ENCODE measurements around the gene RFPL3.

The RFPL3 gene

GRCh38 chr22:32364210-32364609, 6.5 kb downstream of the RFPL3 start (continued):
- no peak for TF ChIP-seq ZNF148 (tag by site-specific recombination; IDR thresholded peaks at IDR 0.05; ENCODE audit: borderline replicate concordance)
- TF ChIP-seq ZNF529 (tag by site-specific recombination; IDR thresholded peaks at IDR 0.05; ENCODE audit: insufficient replicate concordance), result no peak
- TF ChIP-seq SP2 (tag by site-specific recombination; IDR thresholded peaks at IDR 0.05), result no peak

- H3K36me3 ChIP-seq (ENCODE audit: control insufficient read depth in 2 of 2, insufficient read depth in 1 of 2, low read length in 2 of 2), result no peaks in the 10 kb centered on the region
- H3K27ac ChIP-seq (ENCODE audit: extremely low read depth, low read depth, low read length), result no peak overlapping the region
- H3K4me3 ChIP-seq (ENCODE audit: low read depth, low read length), result no peak overlapping the region
- no peaks in the 10 kb centered on the region for H3K9me3 ChIP-seq (ENCODE audit: control insufficient read depth, insufficient read depth, low read depth, low read length)
- POLR2A ChIA-PET, result no interaction called here
- CTCF ChIA-PET, result interaction anchor here (0.9 kb wide), 1 partner anchor 15 kb away, joined by 5 read pairs; no protein-coding TSS in a partner anchor
- no peaks in the 10 kb centered on the region for H3K4me1 ChIP-seq (ENCODE audit: control insufficient read depth, insufficient read depth, low read length)
- TF ChIP-seq ZNF776 (tag by site-specific recombination; IDR thresholded peaks at IDR 0.05; ENCODE audit: borderline replicate concordance), result no peak
- no peak for TF ChIP-seq ZNF157 (tag by site-specific recombination; IDR thresholded peaks at IDR 0.05)
- no peak for TF ChIP-seq ZNF785 (tag by site-specific recombination; IDR thresholded peaks at IDR 0.05)
- TF ChIP-seq SCRT2 (tag by site-specific recombination; IDR thresholded peaks at IDR 0.05), result no peak
- no peak for TF ChIP-seq YY2 (tag by site-specific recombination; IDR thresholded peaks at IDR 0.05)
- TF ChIP-seq ZNF362 (tag by site-specific recombination; IDR thresholded peaks at IDR 0.05), result no peak
- TF ChIP-seq ZNF518A (tag by site-specific recombination; conservative IDR thresholded peaks at IDR 0.05; ENCODE audit: low read depth), result no peak
- no peak for TF ChIP-seq PRDM4 (tag by site-specific recombination; IDR thresholded peaks at IDR 0.05)
- no peak for TF ChIP-seq ZNF26 (tag by site-specific recombination; IDR thresholded peaks at IDR 0.05)
- no peak for TF ChIP-seq ZNF571 (tag by site-specific recombination; IDR thresholded peaks at IDR 0.05)
- TF ChIP-seq ZNF660 (tag by site-specific recombination; IDR thresholded peaks at IDR 0.05), result no peak
Measured at GRCh38 chr22:32375678-32376450, 18.2 kb downstream of the RFPL3 start.
